Measurements from ENCODE around the gene CAVIN4.

- TF ChIP-seq CTCF (conservative IDR thresholded peaks at IDR 0.05) = no peak
- TF ChIP-seq EZH2 (IDR thresholded peaks at IDR 0.05; ENCODE audit: low read depth) = no peak
Measured at GRCh38 chr9:100619665-100620064, 41.8 kb downstream of the CAVIN4 start.
